Ishikawa (cell line): ENCODE measurements around the gene ASPM.

Source experiments
- CREB1 ChIP-seq: IDR thresholded peaks from 2 replicates; pipeline ENCODE4 v1.6.1; 2012; ENCODE audit warnings: low read depth
- EP300 ChIP-seq: IDR thresholded peaks from 2 replicates; pipeline ENCODE4 v1.6.1; 2012; ENCODE audit warnings: borderline replicate concordance
- TAF1 ChIP-seq: IDR thresholded peaks from 2 replicates; pipeline ENCODE4 v1.6.1; 2012; ENCODE audit warnings: low read depth, mild to moderate bottlenecking
- ZBTB7A ChIP-seq: IDR thresholded peaks from 2 replicates; pipeline ENCODE4 v1.6.1; 2012; ENCODE audit warnings: low read depth
- TF ChIP-seq, protein P1 (sequence below): IDR thresholded peaks from 2 replicates; pipeline ENCODE4 v1.6.1; 2012

- TF ChIP-seq EP300 (no peak), TAF1 (no peak), CREB1 (no peak), ZBTB7A (no peak)
- TF ChIP-seq, protein P1, sequence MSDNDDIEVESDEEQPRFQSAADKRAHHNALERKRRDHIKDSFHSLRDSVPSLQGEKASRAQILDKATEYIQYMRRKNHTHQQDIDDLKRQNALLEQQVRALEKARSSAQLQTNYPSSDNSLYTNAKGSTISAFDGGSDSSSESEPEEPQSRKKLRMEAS = no peak
Observed at GRCh38 chr1:197137322-197137721, 9.1 kb downstream of the ASPM start.
